GM10847 (cell line): Measurements from ENCODE around the gene AHRR.

Experiments
- POLR2A ChIP-seq: IDR thresholded peaks from 2 replicates; pipeline ENCODE4 v1.6.1; 2011; ENCODE audit not compliant: insufficient read length; ENCODE audit errors: extremely low read depth

The AHRR gene

DNA sequence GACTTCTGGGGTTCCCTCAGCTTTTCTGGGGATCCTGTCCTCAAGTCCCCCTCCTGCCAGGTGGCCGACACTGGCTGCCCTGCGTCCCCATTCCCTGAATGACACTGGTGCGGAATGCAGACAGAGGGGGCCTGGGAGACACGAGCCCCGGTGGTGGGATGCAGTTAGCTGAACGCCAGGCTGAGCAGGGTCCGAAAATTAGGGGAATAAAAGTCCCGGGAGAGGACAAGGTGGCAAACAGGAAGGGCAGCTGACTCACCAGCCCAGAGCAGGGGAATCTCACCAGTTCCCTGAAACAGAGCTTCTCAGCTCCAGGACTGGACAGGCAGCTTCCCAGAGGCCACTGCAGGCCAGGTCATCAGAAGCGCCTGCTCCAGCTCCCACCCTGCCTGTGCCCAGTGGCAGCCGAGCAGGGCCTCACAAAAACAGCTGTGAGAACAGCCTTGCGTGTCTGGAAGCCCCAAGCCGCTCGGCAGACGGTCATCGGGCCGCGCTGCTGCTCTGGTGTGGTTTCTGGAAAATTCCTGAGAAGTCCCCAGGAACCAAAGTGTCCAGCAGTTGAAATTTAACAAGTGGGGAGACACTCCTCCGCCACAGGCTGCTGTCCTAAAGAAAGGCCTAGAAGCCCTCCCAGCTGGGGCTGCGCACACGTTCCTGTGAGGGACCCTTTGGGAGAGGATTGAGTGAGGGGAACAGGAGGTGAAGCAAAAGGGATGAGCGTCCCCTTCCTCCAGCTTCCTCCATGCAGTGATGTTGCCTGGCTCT, 73.8 kb downstream of the AHRR start:
- no peak for TF ChIP-seq POLR2A

DNA sequence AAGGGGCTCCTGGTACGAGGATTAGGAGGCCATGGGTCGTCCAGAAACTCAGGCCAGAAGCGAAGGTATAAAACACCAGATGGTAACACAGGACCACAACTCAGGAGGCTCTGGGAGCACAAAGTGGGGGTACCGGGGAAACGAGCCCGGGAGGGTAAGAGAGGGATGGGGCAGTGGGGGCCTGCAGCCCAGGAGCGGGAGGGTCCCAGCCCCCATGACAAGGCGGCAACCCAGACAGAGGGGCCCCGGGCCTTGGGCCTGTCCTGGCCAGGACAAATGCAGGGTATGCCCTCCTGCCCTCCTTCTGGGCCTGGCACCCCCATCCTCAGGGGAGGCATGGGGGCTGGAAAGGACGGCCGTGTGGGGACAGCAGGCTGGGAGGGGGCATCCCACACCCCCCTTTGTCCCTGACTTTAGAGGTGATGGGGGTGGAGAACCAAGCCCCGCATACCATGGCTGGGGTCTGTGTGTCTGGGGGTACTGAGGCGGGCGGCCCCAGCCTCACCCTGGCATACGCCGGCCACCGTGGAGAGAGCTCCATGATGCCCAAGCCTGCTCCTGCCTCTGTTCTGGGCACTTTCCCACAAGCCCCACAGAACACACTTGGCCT, 74.5 kb downstream of the AHRR start:
- TF ChIP-seq POLR2A: no peak

GRCh38 chr5:396531-396961, 75.0 kb downstream of the AHRR start:
- no peak for TF ChIP-seq POLR2A

DNA sequence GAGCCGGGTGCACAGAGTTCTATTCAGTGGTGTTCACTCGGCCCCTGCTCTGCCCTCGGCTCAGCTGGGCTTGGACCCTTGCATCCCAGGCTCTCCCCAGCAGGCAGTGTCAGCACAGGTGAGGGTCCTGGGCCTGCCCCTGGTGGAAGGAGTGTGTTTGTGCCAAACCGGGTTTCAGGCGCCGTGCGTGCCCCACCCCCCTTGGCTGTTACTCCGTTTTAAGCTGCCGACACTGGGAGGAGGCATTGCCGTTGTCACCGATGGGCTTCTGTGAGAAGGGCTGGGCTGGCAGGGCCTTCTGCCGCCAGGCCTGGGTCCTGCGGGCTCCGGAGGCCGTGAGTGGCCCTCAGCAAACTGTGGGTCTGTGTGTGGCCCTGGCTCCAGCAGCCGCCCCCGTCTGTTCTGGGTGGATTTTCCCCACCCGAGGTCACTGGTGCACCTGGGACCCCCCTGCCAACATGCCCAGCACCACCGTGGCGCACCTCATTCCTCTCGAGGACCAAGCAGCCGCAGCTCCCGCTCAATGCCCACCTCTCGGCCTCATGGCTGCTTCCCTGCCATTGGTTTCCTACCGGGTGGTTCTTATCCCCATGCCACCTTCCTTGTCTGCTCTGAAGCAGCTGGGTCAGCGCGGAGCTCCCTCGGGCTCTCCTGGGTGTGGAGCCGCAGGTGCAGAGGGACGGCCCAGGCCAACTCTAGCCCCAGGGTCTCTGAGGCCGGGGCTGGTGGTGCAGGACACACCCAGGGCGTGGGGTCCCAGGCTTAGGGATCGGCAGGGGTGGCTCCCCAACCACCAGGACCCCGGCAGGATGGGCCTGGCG, 77.2 kb downstream of the AHRR start:
- no peak for TF ChIP-seq POLR2A

DNA sequence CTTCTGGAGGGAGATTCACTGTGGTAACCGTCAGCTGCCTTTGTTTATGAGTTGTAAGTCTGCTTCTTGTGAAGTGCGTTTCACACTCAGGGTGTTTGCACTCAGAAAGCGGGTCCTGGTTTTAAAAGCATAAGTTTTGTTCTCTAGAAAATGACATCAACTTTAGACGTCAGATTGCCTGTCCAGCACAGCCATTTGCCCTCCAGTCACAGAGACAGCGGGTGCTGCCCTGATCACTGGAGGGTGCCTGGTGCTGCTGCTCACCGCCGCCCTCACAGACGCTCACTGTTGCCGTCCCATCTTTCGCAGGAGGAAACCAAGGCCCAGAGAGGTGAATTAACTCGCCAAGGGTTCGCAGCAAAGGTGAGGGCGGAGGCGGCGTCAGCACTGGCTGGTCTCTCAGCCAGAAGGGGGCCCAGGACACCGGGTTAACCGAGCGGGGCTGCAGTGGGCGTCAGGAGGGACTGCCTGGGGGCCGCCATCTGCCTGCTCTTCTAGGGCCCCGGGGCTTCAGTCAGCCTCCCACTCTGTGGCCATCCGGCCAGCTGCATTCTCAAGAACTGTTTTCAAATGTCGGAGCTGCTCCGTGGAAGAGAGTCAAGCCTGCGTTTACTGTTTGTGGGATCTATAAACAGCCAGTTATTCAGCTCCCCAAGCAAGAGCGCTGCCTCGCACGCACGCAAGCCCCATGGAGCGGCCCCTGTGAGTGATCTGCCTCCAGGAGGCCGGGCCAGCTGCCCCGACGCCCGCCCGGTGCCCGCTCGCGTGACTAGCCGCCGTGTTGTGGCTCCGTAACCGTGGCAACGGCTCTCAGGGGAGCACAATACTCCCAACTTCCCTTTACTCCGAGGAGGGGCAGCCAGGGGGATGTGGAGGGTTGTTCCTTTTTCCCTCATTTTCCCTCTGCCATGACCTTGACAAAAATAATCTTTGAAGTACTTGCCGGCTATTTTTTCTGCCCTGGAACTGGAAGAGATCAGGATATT, 78.1 kb downstream of the AHRR start:
- TF ChIP-seq POLR2A: no peak

DNA sequence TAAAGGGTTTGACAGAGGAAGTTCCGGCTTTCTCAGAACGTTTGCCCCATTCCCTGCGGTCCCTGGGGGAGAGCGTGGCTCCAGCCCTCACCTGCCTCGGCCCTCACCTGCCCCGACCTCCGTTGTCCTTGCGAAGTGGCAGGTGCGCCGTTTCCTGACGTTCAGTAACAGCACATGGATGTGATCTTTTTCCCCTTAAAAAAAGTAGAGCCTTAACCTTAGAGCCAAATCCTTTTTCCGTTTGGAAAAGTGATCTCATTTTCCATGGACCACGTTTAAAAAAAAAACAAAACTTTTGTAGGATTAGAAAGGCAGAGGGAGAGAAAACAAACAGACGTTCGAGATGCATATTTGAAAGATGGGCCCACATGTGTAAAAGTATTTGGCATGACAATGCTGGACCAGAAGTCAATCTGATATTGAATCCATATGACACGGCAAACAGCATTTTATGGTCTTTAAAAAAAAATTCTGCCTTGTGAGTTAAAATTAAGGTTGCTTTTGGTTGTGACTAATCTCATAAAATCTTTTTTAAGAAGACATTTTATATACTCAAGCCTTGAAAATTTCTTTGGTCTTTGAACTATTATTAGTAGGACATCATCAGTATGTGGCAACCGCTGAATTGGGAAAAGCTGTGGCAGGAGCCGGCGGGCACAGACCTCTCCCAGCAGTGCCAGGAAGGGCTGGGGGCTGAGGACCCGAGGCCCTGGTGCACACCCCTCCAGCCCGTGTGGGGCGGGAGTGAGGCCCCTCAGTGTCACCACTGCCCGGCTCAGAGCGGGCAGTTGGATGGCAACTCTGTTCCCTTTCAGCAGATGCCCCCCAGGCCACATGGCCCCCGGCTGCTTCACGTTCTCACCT, 79.0 kb downstream of the AHRR start:
- no peak for TF ChIP-seq POLR2A

GRCh38 chr5:401146-402034, 79.9 kb downstream of the AHRR start:
- no peak for TF ChIP-seq POLR2A

DNA sequence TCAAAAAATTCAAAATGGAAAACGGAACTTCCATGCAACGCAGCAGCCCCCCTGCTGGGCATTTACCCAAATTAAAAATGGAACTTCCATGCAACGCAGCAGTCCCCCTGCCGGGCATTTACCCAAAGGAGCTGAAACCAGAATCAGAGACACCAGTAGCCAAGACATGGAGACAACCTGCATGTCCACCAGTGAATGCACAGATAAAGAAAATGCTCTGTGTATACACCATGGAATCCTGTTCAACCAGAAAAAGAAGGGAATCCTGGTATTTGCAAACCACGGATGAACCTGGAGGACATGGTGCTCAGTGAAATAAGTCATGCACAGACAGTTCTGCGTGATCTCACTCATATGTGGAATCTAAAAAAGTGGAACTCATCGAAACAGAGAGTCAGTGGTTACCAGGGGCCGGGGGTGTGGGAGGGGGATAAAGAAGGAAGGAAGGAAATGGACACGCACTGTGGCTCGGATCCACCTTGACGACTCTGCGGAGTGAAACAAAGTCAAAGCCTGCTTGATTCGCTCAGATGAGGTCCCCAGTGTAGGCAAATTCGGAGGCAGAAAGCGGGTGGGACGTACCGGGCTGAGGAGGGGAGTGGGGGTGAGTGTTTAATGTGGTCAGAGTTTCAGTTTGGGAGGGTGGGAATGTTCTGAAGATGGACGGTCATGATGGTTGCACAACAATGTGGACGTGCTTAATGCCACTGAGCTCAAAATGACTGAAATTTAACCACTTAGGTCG, 81.3 kb downstream of the AHRR start:
- no peak for TF ChIP-seq POLR2A

GRCh38 chr5:403995-404394, 82.5 kb downstream of the AHRR start:
- no peak for TF ChIP-seq POLR2A

DNA sequence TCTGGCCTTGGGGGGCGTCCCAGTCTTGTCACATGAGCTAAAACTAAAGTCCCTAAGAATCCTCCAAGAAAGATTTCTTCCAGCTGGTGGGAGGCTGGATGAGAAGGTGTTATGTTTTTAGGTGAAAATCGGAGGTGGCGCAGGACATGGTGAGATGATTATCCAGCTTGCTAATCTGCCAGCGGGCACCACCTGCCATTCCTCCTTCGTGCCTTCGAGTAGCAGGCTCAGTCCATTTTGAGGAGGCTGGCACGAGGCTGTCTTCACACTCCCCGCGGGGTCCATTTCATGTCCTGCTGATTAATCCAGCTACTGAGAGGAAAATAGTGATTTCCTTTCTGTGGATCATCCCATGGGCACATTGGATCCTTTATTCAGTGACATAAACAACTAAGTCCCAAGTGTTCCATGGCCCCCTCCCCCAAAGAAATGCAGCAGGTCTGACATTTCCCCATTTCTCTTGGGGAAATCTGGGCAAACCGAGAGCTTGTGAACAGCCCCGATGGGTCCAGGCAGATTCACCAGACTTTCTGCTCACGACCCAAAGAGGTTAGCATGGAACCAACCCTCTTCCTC, 83.2 kb downstream of the AHRR start:
- TF ChIP-seq POLR2A: no peak

GRCh38 chr5:405421-405820, 83.9 kb downstream of the AHRR start:
- no peak for TF ChIP-seq POLR2A

DNA sequence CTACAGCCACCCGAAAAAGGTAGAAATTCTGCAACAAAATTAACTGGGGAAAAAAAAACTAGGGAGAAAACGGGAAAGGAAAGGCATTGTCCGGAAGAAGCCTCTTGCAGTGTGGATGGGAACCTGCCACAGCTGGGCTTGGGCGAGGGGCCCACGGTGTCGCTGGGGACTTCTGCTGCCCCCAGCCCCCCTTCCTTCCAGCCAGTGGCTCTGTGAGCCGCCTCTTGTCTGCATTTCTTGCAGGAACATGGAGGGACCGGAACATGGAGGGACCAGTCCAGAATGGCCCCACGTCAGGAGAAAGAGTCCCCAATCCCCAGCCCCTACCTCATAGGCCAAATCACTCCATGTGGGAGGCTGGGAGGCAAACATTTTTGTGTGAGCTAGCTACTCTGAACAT, 84.5 kb downstream of the AHRR start:
- TF ChIP-seq POLR2A: no peak
